SU-DHL-6 (cell line): Measurements from ENCODE around the gene SF3B2.

Experiments used
- H2AFZ ChIP-seq: fragments of 200-600 bp; sonication (generic); 2 replicates; pipeline ENCODE4 v1.6.1; 2014; ENCODE audit warnings: low read depth, mild to moderate bottlenecking, moderate library complexity, mixed read lengths, antibody characterized with exemption, low read length; ENCODE audit not compliant: severe bottlenecking
- H3F3A ChIP-seq: fragments of 200-600 bp; shearing (Covaris generic); 2 replicates; pipeline ENCODE4 v1.6.0; 2016; ENCODE audit warnings: antibody characterized with exemption, mild to moderate bottlenecking; ENCODE audit not compliant: insufficient read depth
- H3K27ac ChIP-seq: fragments of 200-600 bp; sonication (generic); 2 replicates; pipeline ENCODE4 v1.5.1; 2016; ENCODE audit warnings: low read depth, mild to moderate bottlenecking, low read length, moderate library complexity, mixed read lengths
- H3K27me3 ChIP-seq: fragments of 200-600 bp; sonication (generic), shearing (Covaris generic); 2 replicates; pipeline ENCODE4 v1.6.0; 2014; ENCODE audit warnings: mild to moderate bottlenecking, low read length
- H3K36me3 ChIP-seq: fragments of 200-600 bp; sonication (generic); 2 replicates; pipeline ENCODE4 v1.6.1; 2014; ENCODE audit warnings: mild to moderate bottlenecking, low read length, mixed read lengths
- H3K4me2 ChIP-seq: fragments of 300-600, 200-600 bp; shearing (Covaris generic), sonication (generic); 2 replicates; pipeline ENCODE4 v1.6.0; 2014; ENCODE audit warnings: low read length, low read depth, mild to moderate bottlenecking; ENCODE audit not compliant: poor library complexity, severe bottlenecking
- H3K4me3 ChIP-seq: fragments of 200-600 bp; sonication (generic); 2 replicates; pipeline ENCODE4 v1.5.1; 2014; ENCODE audit warnings: antibody characterized with exemption, low read length, mild to moderate bottlenecking, mixed read lengths; ENCODE audit not compliant: insufficient read depth, poor library complexity, severe bottlenecking
- H3K79me2 ChIP-seq: fragments of 200-600 bp; sonication (generic); 2 replicates; pipeline ENCODE4 v1.6.1; 2014; ENCODE audit warnings: mild to moderate bottlenecking, low read length, moderate library complexity; ENCODE audit not compliant: insufficient read depth
- H3K9ac ChIP-seq: fragments of 200-600 bp; sonication (generic); 2 replicates; pipeline ENCODE4 v1.7.0; 2014; ENCODE audit warnings: mild to moderate bottlenecking, low read length
- H3K9me2 ChIP-seq: fragments of 200-600 bp; sonication (generic); replicated peaks from 2 replicates; pipeline ENCODE4 v1.6.1; 2014; ENCODE audit warnings: low read length; ENCODE audit not compliant: insufficient read depth
- H3K9me3 ChIP-seq: fragments of 200-600 bp; sonication (generic); 2 replicates; pipeline ENCODE4 v1.6.1; 2014; ENCODE audit warnings: low read length, mixed read lengths; ENCODE audit not compliant: insufficient read depth
- H4K20me1 ChIP-seq: fragments of 200-600 bp; sonication (generic); 2 replicates; pipeline ENCODE4 v1.6.1; 2014; ENCODE audit warnings: low read depth, mild to moderate bottlenecking, antibody characterized with exemption, low read length, moderate library complexity, mixed read lengths
- EZH2phosphoT487 ChIP-seq: fragments of 200-600 bp; sonication (generic), shearing (Covaris generic); conservative IDR thresholded peaks from 2 replicates; pipeline ENCODE4 v1.6.1; 2018; ENCODE audit warnings: mild to moderate bottlenecking, antibody characterized with exemption, low read length, moderate library complexity, mixed read lengths
- TF ChIP-seq, protein P1 (sequence below): fragments of 200-600 bp; sonication (generic); IDR thresholded peaks from one replicate; pipeline ENCODE4 v1.5.1; 2017; ENCODE audit warnings: antibody characterized with exemption, mild to moderate bottlenecking, low read length, moderate library complexity; ENCODE audit not compliant: insufficient read depth, poor library complexity, severe bottlenecking

SF3B2 gene

GRCh38 chr11:66067640-66068039, 15.5 kb downstream of the SF3B2 start:
- Histone ChIP-seq H3K27ac (no peak overlapping the region), H3K27me3 (no peaks in the 10 kb centered on the region), H3K9ac (no peak overlapping the region), H3K36me3 (peaks cover 37% of the 10 kb centered on the region), H3K4me3 (no peak overlapping the region), H3K79me2 (no peaks in the 10 kb centered on the region), H3K9me2 (no peaks in the 10 kb centered on the region), H4K20me1 (no peaks in the 10 kb centered on the region), H3K4me2 (no peak overlapping the region), H2AFZ (no peak overlapping the region), H3F3A (peaks cover 42% of the 10 kb centered on the region), H3K9me3 (no peaks in the 10 kb centered on the region)
- TF ChIP-seq, protein P1, sequence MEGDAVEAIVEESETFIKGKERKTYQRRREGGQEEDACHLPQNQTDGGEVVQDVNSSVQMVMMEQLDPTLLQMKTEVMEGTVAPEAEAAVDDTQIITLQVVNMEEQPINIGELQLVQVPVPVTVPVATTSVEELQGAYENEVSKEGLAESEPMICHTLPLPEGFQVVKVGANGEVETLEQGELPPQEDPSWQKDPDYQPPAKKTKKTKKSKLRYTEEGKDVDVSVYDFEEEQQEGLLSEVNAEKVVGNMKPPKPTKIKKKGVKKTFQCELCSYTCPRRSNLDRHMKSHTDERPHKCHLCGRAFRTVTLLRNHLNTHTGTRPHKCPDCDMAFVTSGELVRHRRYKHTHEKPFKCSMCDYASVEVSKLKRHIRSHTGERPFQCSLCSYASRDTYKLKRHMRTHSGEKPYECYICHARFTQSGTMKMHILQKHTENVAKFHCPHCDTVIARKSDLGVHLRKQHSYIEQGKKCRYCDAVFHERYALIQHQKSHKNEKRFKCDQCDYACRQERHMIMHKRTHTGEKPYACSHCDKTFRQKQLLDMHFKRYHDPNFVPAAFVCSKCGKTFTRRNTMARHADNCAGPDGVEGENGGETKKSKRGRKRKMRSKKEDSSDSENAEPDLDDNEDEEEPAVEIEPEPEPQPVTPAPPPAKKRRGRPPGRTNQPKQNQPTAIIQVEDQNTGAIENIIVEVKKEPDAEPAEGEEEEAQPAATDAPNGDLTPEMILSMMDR: no peak
- no peak for TF ChIP-seq EZH2phosphoT487

- Histone ChIP-seq H2AFZ (no peak overlapping the region), H3K27me3 (no peaks in the 10 kb centered on the region), H3K9ac (no peak overlapping the region), H3K9me2 (no peaks in the 10 kb centered on the region), H3K27ac (peak overlapping the region; percentile 70), H3K4me2 (no peak overlapping the region), H3K36me3 (peaks cover 32% of the 10 kb centered on the region), H3F3A (peaks cover 41% of the 10 kb centered on the region), H3K79me2 (no peaks in the 10 kb centered on the region), H3K4me3 (no peak overlapping the region), H4K20me1 (no peaks in the 10 kb centered on the region), H3K9me3 (no peaks in the 10 kb centered on the region)
- TF ChIP-seq, protein P1: peak; percentile 97
- no peak for TF ChIP-seq EZH2phosphoT487
These were observed 16.1 kb downstream of the SF3B2 start for GRCh38 chr11:66068154-66068821.

DNA sequence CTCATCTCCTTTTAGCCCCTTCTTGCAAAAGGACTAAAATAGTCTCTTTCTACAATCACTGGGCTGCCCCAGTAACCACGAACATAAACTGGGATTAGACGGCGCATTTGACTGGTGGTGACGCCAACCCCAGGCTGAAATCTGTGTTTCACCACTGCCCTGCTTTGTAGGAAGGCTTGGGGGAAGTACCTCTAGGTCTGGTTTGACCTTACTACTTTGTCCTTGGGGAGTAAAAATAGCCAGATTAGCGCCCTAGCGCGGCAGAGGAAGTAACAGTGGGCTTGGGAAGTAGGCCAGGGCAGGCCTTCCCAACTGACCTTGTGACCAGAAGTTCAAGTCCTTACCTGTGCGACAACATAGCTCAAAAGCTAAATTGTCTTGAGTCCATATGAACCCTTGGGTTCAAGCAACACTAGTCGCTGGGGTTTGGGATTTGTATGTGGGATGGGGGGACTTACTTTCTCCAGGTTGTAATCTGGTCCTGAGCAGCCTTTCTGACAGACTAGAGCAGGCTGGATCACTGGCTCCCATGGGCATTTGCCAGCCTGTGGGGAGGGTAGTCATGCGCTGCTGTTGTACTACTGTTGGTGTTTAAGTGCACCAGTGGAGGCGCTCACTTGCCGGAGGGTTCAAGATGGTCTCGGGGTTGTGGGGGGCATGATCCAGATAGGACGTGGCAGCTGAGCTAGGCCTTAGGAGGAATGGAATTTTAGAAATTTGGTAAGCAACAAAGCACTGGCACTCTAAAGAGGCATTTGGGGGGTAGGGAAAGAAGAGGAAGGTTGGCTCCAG, 17.0 kb downstream of the SF3B2 start:
- Histone ChIP-seq H2AFZ (peak overlapping the region; percentile 61), H3K36me3 (peaks cover 25% of the 10 kb centered on the region), H3K79me2 (no peaks in the 10 kb centered on the region)

More for the DNA sequence above, 17.0 kb downstream of the SF3B2 start:
- Histone ChIP-seq H3K27ac (peak overlapping the region; percentile 70), H3K9me3 (no peaks in the 10 kb centered on the region), H3K27me3 (no peaks in the 10 kb centered on the region), H3K4me3 (peak overlapping the region; percentile 59), H4K20me1 (no peaks in the 10 kb centered on the region), H3K9ac (peak overlapping the region; percentile 71), H3F3A (peaks cover 46% of the 10 kb centered on the region), H3K4me2 (peak overlapping the region; percentile 59), H3K9me2 (no peaks in the 10 kb centered on the region)
- TF ChIP-seq EZH2phosphoT487: no peak
- TF ChIP-seq, protein P1: no peak
